Stimulated activated naive CD4-positive, alpha-beta T cell treated with Interleukin-2 at 50 U/mL for 16 hours (primary cell): ENCODE measurements around the gene RNU1-4.
"Not testable (repeated sequence)": the region's sequence is repeated elsewhere in the genome, so short reads cannot be mapped to it uniquely, and the experiment has no call there.

ENCODE experiments used
- DNase-seq: peaks from one replicate; lab custom pipeline; 2025; lab: John Stamatoyannopoulos, UW

Gene RNU1-4

DNA sequence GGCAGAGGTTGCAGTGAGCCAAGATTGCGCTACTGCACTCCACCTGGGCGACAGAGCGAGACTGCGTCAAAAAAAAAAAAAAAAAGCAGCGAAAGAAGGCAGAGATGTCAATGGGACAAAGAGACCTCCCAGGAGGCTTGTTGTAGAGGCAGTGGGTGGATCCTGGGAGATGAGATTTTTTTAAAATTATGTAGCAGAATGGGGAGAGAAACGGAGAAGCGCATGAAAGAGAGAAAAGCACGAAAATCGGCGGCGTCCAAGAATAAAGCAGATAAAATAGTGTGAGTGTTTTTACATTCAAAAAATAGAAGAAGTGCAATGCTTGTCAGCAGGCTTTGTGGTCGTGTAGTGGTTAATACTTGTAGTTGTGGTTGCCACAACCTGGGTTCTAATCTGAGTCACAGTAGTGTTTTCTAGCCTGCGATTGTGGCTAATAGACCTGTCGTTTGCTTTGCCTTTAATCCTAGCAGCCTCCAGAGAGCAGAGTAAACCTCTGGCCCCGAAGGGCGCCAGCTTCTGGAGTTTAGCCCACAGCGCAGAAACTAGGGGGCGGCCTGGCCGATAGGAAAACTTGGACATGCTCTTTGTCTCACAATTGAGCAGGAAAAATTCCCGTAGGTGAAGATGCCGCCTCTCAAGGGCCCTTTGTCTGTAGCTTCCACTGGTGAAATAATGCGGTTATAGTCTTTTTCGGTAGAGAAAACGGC, 11.9 kb upstream of the RNU1-4 start:
- DNase-seq = peak; percentile 12

DNA sequence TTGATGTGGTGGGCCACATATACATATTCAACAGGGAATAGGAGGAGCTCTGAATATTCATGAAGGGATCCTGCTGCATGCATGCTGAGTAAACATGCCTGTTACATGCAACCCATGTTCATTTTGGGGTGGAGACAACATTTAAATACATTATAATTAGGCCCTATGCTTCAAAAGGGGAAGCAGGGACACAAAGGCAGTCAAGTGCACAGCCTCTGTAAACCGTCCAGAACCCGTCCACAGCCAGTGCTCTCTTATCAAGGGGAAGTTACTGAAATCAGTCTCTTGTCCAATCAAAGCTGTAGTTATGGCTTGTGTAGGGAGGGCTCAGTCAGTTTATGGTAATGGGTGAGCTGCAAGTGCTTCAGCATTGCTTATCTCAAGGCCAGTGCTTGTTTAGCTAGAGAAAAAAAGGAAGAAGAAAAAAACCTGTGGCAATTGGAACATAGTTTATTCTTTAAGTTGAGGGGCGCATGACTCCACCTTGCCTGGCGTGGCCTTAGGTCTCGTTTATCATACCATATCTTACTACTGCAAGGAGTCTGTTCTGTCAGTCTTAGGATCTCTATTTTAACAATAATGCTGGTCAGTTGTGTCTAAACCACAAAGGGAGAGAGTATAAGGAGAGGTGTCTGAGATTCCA, 7.9 kb upstream of the RNU1-4 start:
- not testable (repeated sequence) for DNase-seq

DNA sequence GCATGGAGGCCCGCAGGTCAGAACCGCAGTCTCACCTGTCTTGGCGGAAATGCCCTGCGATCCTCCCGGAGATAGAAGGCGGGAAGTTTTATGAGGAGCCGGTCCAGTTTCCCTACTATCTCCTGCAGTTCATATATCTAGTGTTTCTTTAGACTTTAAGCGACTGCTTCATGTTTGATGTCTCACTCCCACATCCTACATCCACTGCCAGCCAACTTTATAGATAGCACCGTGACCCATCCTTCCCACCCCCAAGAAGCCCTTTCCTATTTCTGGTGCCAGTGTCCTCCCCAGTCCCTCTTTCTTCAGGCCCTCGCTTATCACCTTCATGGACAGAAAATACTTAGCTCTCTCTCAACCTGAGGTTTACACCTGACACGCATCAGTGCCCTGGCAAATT, 914 bp downstream of the RNU1-4 start:
- DNase-seq = not testable (repeated sequence)

DNA sequence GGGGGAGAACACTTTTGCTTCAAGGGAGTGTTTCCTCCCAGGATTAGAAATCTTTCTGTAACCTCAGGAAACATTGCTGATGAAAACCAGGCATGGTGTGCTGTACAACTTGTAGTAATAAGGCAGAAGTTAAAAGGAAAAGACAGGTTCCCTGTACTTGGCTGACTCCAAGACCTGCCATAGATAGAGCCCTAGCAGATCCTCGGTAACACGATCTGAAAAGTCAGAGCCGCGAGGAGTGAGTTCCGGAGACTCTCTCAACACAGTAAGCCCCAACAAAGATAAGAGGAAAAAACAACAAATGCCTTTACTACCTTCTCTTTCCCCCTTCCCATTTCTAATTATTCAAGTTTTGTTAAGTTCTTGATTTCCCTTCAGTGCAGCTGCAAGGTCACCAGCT, 7.3 kb downstream of the RNU1-4 start:
- DNase-seq = not testable (repeated sequence)

DNA sequence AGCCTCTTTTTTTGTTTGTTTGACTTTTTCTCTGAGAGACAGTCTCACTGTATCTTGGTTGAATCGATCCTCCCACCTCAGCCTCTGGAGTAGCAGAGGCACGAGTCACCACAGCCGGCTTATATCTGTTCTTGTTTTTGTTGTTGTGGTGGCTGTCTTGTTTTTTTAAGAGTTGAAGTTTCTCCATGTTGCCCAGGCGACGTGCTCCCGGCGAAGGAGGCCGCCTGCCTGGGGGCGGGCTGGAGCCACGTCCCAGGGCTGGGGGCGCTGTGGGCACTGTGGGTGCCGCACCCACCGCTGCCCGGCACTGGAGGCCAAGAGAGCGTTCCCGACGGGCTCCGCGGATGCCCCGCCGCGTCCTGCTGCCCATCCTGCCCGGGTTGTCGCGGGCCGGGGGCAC, 8.4 kb downstream of the RNU1-4 start:
- not testable (repeated sequence) for DNase-seq

DNA sequence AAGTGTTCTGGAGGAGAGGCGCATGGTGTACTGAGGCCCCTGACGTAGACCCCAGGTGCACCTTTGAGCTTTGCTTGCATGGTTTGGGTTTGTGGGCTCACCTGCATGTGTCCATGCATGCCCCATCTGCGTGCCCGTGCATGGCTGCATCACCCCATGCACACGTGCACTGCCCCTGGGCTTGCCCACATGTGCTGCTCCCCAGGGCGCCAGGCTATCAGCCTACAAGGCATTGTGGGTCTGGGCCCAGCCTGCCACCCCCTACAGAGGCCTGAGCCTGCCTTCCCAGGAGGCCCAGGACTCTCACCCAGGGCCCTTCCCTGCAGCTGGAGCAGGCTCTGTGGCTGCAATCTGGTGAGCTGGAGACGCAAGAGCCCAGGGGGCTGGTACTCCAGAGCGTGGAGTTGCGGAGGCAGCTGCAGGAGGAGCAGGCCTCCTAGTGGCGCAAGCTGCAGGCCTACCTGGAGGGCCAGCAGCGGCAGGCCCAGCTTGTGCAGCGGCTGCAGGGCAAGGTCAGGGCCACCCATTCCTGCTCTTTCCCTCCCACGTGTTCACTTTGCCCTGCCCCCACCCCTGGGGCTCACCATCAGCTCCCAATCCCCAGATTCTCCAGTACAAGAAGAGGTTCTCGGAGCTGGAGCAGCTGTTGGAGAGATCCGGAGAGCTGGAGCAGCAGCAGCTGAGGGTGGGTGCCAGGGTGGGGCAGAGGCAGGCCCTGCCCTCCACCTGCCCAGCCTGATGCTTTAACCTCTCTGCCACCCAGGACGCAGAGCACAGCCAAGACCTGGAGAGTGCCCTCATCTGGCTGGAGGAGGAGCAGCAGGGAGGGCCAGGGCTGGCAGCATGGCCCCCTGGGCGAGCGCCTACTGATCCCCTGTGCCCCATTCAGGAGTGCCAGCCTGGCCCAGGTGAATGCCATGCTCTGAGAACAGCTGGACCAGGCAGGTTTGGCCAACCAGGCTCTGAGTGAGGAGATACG, 9.9 kb downstream of the RNU1-4 start:
- DNase-seq = not testable (repeated sequence)

DNA sequence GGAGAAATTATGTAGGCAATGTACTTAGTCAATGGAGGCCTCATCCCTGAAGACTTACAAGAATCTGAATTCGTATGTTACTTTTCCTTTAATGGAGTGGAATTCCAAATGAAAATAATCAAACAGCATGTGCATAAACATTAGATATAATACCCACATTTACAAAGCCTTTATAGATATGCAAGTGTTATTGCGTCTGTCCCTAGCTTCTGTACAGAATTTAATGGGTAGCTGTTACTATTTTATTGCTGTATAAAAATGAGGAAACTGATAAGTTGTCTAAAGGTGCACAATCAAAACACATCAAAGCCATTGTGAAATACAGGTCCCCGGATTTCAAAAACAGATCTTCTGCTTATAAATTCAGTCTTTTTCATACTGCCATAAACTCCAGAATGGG, 12.5 kb downstream of the RNU1-4 start:
- not testable (repeated sequence) for DNase-seq

DNA sequence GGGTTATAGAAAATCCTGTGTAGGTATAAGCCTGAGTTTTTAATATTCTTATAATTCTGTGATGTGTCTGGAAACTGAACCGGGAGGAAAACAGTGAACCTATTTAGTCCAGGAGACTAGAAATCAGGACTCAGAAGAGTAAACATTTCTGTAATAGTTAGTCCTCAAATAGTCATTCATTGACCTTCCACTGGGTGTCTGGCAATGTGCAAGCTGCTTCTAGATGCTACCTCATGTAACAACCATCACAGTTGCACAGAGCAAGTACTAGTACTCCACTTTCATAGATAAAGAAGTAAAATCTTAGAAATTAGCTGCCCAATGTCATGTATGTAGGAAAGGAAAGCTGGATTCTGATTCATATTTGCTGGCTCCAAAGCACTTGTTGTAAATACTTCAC, 15.1 kb downstream of the RNU1-4 start:
- DNase-seq = not testable (repeated sequence)

DNA sequence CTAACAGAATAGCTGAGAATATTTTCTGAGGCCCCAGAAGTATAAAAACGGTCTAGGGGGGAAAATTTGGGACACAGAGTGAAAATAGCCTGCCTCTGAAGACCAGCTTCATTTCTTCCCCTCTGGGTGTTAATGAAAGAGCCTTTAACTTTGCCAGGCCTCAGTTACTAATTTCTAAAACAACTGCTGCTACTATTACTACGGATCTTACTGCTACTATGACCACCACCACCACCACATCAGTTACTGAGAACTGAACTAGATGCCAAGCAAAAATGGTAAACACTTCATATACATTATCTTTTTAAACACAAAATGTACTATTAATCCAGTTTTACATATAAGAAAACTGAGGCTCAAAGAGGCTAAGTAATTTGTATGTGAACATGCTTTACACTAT, 15.6 kb downstream of the RNU1-4 start:
- not testable (repeated sequence) for DNase-seq

DNA sequence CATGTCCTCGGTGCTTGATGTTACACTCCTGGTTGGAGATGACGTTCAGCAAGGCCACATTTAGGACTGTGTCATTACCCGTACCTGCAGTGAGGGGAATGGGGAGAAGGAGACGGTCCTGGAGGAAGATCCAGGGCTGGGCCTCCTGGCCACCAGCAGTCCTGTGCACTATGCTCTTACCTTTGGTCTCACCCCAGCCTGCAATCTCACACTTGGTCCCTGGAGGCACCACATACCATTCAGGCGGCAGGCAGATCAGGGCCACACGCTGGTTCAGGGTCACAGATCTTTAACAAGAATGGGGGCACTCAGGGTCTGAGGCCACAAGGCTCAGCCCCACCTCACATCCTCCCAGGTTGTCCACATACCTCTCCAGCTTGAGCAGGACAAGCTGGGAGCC, 17.3 kb downstream of the RNU1-4 start:
- not testable (repeated sequence) for DNase-seq

DNA sequence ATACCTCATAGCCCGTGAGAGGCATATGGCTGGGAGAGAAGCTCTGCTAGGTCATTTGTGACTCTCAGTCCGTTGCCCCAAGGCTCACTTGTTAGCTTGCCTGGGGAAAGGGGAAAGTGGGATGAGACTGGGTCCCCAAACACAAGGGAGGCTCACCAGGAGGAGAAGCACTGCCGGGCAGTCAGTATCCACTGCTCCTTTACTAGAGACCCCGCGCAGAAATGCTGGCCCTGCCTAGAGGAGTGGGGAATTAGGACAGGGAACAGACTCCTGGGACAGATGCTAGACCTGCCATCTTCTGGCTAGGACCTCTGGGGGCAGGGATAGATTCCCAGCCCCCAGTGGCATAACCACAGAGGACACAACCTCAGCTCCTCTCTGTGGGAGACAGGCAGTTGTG, 17.7 kb downstream of the RNU1-4 start:
- DNase-seq = not testable (repeated sequence)

DNA sequence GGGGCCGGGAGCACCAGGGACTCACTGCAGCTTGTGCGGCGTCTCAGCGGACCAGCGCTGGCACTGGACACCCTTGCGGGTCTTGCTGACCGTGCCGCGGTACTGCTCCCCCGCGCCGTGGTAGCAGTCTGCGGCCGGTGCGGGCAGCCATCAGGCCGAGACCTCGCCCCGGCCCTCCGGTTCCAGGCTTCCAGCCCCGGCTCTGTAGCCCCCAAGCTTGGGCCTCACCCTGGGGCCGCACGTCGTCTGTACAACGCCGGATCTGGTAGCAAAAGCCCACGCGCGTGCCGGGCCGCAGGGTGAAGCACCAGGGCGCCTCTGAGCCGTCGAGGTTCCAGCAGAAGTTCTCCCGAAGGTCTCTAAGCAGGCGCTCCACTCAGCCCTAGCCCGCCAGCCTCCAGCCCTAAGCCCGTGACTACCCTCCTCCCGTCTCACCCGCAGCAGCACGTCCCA, 18.8 kb downstream of the RNU1-4 start:
- not testable (repeated sequence) for DNase-seq

DNA sequence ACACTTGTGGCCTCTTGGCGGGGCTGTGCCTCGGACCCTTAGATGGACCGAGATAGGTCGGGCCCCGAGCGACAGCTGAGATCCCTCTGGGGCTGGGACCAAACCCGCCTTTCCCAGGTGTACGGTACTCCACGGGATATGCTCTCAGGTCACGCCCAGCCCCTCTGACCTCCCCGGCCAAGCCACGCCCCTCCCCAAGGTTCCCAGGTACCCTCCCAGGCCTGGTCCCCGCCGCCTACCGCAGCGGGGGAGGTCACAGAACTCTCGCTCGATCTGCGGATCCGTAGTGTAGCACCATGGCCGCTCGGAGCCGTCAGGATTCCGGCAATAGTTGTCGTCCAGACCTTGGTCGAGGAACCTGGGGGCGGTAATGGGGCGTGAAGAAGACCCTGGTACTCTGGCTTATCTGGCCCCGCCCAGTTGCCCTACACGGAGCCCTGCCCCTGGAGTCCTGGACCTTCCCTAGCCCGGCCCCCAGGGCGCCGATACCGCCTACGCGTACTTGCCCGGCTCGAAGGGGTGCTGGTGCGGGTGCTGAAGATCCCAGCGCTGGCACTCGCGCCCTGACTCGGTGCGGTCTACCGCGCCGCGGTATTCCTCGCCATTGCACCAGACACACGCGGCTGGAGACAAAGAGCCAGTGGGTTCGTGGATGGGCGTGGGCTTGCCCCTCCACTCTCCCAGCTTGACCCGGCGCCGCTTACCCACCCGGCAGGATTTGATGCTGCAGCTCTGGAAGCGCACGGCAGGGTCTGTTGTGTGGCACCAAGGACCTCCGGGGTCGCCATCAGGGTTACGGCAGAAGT, 19.5 kb downstream of the RNU1-4 start:
- DNase-seq = not testable (repeated sequence)

DNA sequence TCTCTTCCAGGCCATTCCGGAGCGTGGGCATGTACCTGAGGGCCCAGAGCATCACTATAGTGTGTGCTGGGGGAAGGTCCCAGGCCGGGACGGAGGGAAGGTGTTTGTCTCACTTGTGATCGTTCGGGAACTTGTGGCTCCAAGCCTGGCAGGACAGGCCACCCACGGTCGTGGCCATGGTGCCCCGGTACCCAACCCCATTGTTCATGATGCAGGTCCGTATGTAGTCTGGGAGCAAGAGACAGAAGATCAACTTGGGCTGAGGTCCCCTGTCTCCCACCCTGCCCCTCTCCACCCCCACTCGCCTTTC, 20.1 kb downstream of the RNU1-4 start:
- DNase-seq = not testable (repeated sequence)

DNA sequence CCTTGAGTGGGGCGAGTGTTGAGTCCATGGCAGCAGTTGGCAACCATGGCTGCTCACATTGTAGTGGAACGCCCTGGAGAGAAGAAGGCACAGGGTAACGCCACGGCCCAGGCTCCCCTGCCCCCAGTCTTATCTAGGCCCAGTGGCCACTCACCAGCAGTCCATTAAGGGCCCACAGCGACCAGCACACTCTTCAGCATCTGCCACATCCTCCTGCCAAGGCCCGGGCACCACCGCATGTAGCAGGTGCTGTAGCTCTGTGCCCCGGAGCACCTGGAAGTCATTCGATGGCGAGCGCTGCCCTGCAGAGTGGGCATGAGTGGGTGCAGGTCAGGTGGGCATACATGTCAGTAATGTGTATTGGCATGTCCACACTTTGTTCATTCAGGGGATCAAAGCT, 20.5 kb downstream of the RNU1-4 start:
- not testable (repeated sequence) for DNase-seq

DNA sequence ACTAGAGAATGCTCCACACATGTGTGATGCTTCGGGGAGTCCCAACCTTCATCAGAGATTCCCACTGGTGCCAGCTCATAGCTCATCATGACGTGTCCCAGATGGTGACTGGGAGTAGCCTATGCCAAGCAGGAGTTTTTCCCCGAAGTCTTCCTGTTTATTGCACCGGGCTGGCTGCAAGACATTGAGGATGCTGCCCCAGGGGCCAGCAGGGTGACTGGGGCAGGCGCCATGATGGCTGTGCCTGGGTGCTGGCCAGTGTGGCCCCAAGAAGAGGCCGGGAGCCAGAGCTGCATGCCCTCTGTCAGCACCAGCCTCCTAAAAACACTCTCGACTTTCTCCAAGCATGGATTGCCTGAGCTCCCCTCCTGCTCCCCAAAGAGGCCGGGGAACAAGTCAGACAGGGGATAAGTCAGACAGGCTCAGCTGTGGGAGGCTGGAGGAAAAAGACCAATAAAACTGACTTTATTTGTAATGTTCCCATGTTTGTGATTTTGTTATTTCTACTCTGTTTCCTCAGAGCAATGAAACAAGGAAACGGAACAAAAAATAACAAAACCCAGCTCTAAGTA, 24.0 kb downstream of the RNU1-4 start:
- DNase-seq = not testable (repeated sequence)

DNA sequence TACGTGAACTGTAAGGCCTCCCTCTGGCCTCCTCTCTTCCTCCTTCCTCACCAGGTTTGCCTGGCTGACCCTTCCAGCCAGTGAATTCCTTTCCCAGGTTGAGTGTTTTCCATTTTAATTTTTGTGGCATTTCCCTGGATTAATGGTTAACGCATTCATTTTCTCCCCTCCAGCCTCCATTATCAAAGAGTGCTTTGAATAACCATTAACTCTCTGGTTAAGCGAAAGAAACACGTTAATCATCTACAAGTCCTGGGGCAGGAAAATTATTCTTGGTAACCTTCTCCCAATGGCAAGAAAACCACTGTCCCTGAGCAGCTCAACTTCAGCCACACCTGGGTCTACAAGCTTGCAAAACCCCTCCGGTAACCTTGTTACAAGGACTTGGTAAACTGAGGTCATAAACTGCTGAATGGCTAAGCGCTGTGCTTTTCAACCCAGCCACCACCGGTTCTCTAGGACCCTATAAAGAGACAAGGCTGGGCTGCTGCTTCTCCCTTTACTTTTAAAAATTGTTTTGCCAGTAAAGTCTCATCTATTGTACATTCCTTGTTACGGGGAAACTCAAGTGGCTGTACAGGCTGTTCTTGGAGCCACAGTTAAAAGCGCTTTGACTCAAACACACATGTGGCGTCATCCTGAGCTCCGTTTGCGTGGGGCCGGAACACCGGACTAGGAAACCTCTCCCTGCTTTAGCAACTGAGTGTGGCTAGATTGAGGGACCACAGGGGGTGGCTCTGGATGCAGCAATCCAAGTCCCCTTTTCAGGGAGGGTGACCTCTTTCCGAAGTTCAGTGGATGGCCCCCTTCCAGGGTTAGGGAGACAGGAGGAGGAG, 24.7 kb downstream of the RNU1-4 start:
- DNase-seq = not testable (repeated sequence)

DNA sequence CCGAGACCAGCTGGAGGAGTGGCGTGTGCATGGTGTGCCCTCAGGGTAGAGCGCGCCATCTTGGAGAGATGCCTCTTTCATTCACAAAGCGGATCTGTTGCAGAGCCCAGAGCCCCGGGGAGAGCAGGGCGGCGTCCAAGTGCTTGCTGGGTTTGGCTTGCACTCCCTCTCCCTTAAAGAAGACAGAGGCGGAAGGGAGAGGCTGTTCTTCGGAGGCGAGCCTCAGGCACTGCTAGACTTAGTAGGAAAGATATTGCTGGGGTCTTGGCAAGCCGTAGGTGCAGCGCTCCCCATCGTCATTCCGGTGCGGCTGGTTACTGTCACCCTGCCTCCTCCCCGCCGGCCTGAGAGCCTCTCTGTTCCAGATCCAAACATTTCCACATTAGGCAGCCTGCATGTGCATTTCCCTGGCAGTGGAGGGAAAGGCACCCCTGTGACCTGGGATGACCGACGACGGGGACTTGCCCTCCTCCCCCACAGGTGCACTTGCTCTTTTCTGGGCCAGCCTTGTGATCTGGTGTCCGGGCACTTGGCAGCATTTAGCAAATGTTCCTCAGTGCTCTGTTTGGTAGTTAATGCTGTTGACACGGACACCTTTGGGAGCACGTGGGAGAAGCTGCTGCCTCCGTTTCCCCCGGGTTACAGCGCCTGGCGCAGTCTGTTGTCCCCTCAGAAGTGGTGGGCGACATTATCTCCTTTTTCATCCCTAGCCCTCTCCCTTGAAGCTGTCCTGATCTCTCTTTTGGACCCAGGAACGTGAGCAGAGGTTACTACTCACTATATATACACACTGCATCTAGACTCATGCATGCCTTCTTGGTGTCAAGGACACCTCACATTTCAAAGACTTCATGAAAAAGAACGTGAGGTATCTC, 25.7 kb downstream of the RNU1-4 start:
- not testable (repeated sequence) for DNase-seq

DNA sequence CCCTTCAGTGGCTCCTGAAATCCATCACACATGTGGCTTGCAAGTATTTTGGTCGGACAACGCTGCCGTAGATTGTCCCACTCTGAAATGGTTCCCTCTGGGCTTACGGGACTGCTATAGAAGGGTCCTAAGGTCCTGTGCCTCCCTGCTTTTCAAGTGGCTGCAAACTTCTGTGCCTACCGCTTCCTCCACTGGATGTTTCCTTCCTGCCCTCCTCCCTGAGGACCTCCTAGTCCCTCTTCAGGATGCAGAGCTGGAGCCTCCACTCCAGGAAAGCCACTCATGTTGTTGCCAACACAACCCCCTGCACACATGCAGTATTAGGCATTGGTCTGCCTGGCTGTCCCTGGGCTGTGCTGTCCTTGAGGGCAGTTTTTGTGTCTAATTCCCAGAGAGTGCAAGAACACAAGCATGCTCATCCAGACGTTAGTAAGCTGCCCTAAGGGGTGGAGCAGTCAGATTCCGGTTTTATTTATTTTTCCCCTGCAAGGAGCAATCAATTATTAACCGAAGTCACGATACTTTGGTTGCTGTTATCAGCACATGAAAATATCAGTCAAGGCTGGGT, 26.5 kb downstream of the RNU1-4 start:
- DNase-seq = not testable (repeated sequence)
